Epithelial cell of proximal tubule (primary cell): ENCODE results near the gene CDKL4. TPM values are rescaled to one million over a fixed set of nuclear protein-coding genes. Genes with fewer than 3 reads are reported as not detected.

ENCODE experiments used
- DNase-seq: peaks from one replicate; pipeline ENCODE4 v3.0.0-alpha.2; 2011; ENCODE audit warnings: low read depth
- H3K4me3 ChIP-seq: 2 replicates; pipeline ENCODE4 v1.5.1; 2011; ENCODE audit warnings: low read depth, mild to moderate bottlenecking, low read length
- total RNA-seq: library from RNA; depleted of rRNA; stranded (reverse); fragments of >200 nt; gene quantifications from 2 replicates; pipeline ENCODE4 v1.2.3, GENCODE V29; 2015
- TF ChIP-seq, protein P1 (sequence below): conservative IDR thresholded peaks from 2 replicates; pipeline ENCODE4 v1.5.1; 2012; ENCODE audit warnings: low read depth, mild to moderate bottlenecking, low read length

The CDKL4 gene
- total RNA-seq, 1 donor from 2014 or later = 0.23 TPM

DNA sequence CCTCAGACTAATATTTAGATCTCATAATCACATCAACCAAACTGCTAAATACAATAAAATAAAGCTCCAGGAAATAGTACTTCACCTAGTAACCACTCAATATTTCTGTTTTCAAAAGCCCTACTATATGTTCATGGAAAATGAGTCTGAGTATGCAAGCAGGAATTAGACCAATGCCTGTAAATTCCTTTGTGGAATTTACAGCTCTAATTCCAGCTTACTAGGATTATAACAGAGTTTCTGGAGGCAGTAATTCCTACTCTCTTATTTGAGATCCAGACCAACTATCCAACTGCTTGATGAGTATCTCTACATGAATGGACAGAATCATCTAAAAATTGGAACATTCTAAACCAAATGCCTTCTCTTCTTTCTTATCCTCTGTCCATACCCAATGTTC, 11.6 kb downstream of the CDKL4 start:
- H3K4me3 ChIP-seq = no peak overlapping the region
- DNase-seq = no peak
- TF ChIP-seq, protein P1, sequence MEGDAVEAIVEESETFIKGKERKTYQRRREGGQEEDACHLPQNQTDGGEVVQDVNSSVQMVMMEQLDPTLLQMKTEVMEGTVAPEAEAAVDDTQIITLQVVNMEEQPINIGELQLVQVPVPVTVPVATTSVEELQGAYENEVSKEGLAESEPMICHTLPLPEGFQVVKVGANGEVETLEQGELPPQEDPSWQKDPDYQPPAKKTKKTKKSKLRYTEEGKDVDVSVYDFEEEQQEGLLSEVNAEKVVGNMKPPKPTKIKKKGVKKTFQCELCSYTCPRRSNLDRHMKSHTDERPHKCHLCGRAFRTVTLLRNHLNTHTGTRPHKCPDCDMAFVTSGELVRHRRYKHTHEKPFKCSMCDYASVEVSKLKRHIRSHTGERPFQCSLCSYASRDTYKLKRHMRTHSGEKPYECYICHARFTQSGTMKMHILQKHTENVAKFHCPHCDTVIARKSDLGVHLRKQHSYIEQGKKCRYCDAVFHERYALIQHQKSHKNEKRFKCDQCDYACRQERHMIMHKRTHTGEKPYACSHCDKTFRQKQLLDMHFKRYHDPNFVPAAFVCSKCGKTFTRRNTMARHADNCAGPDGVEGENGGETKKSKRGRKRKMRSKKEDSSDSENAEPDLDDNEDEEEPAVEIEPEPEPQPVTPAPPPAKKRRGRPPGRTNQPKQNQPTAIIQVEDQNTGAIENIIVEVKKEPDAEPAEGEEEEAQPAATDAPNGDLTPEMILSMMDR = no peak

DNA sequence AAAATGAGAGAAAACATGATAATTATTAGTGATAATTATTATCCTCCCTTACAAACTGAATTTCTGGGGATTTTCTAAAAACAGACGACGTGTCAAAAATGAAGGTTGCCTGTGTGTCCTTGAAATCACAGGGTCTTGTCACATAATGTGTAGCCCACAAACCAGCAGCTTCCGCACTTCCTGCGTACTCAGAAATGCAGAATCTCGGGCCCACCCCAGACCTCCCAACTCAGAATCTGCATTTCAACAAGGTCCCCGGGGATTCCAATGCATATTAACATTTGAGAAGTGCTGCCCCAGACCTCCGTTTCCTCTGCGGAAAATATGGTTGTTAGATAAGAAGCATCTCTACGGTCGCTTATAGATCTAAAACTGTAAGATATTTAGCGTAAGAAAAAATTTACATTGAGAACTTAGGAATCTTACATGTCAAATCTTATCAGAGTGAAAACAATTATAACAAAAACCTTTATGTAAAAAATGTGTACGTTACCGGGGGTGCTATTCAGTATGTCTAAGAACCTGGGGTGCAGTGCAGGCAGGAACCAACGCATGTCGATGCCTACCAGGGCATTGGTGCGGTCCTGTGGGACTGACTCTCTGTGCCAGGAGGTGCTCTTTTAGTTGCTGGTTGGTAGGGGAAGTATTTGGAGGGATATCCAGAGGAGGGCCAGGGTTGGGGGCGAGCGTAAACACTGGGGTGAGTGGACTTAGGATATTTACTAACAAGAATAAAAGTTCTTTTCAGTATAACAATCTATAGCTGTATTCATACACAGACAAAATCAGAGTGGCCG, 15.2 kb downstream of the CDKL4 start:
- DNase-seq = no peak
- TF ChIP-seq, protein P1 = no peak
- H3K4me3 ChIP-seq = no peak overlapping the region

DNA sequence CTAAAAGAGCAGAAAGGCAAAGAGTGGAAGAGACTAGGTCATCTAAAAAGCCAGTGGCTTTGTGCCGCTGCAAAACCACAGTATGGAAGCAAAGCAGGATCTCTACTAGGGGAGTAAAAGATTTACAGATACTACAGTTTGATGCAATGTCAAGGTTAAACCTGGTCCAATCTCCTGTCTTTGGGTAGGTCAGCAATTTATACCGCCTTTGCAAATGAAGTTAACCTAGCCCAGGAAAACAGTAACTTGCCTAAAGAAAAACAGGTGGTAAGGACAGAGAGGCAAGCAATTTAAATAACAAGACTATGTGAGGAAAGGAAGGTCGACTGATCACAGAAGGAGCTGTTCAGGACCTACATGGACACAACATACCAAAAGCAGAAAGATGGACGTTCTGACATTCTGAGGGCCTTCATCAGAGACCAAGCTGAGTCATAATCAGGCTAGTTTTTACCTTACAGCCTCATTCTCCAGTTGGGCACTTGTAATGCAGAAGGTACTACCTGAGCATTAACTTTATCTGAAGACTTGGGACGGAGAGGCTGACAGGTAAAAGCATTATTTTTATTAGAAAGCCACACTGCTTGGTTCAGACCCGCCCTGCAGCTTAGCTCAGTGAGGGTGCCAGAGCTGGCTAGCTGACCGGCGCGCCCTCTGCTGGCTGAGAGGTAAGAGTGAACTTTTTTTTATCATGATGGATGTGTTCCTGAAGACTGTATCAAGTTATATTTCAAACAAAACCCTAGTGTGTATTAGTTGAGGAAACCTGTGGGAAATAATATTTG, 15.9 kb downstream of the CDKL4 start:
- no peak for DNase-seq
- no peak overlapping the region for H3K4me3 ChIP-seq
- TF ChIP-seq, protein P1 = peak; percentile 91

DNA sequence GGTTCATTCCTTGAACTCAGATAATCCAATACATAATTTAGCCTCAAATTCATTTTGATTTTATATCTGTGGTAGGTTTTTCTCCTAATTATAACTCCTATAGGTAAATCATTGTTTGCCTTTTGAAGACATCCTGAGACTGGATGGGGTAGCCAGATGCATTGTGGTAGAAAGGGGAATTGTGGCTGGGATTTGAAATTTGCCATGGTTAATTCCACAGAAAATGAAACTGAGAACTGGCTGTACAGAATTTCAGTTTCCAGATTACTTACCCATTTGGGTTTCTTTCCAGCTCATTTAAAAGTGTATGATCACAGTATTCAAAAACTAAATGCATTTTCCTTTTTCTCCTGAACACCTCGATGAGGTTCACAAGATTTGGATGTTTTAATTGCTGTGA, 18.2 kb downstream of the CDKL4 start:
- DNase-seq = no peak
- H3K4me3 ChIP-seq = no peak overlapping the region
- TF ChIP-seq, protein P1 = no peak

DNA sequence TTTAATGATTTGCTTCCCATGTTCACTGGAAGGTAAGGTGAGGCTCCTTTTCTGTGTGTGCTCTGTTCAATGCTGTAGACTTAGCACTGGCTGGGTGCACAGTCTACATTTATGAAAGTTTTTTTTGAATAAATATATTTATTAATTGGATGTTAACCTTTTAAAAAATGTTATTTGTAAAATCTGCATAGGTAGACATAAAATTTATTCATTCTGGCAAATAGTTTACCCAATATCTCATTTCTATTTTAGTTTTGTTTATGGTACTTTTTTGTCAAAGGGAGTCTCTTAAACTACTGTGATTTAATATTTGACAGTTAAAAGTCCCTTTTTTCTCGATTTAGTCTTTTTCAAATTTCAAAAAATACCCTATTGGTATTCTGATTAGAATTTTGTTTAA, 19.9 kb downstream of the CDKL4 start:
- H3K4me3 ChIP-seq = no peak overlapping the region
- no peak for DNase-seq
- TF ChIP-seq, protein P1 = no peak

DNA sequence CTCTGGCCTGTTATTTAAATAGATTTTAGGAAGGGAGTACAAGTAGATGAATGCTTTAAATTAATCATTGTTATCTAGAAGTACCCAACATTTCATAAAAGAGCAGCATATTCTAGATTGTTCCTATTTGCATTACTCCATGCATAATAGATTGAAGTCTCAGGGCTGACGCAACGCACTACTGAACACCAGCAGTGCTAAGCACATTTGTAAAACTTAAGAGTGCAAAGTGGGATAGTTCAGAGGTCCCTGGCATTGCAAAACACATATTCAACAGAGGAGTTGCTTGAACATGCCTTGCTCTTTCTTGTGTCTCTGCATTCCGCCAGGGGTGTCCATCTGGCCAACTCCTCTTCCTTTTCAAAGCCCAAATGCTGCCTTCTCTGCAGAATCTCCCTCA, 22.3 kb downstream of the CDKL4 start:
- no peak for DNase-seq
- H3K4me3 ChIP-seq = no peak overlapping the region
- TF ChIP-seq, protein P1 = no peak
